SU-DHL-6 (cell line): Measurements from ENCODE around the gene PSIP1.
"Not testable (repeated sequence)": the region's sequence is repeated elsewhere in the genome, so short reads cannot be mapped to it uniquely, and the experiment has no call there.

Experiments used
- H2AFZ ChIP-seq: fragments of 200-600 bp; sonication (generic); 2 replicates; pipeline ENCODE4 v1.6.1; 2014; ENCODE audit warnings: low read depth, mild to moderate bottlenecking, moderate library complexity, mixed read lengths, antibody characterized with exemption, low read length; ENCODE audit not compliant: severe bottlenecking
- H3F3A ChIP-seq: fragments of 200-600 bp; shearing (Covaris generic); 2 replicates; pipeline ENCODE4 v1.6.0; 2016; ENCODE audit warnings: antibody characterized with exemption, mild to moderate bottlenecking; ENCODE audit not compliant: insufficient read depth
- H3K27ac ChIP-seq: fragments of 200-600 bp; sonication (generic); 2 replicates; pipeline ENCODE4 v1.5.1; 2016; ENCODE audit warnings: low read depth, mild to moderate bottlenecking, low read length, moderate library complexity, mixed read lengths
- H3K27me3 ChIP-seq: fragments of 200-600 bp; sonication (generic), shearing (Covaris generic); 2 replicates; pipeline ENCODE4 v1.6.0; 2014; ENCODE audit warnings: mild to moderate bottlenecking, low read length
- H3K36me3 ChIP-seq: fragments of 200-600 bp; sonication (generic); 2 replicates; pipeline ENCODE4 v1.6.1; 2014; ENCODE audit warnings: mild to moderate bottlenecking, low read length, mixed read lengths
- H3K4me2 ChIP-seq: fragments of 300-600, 200-600 bp; shearing (Covaris generic), sonication (generic); 2 replicates; pipeline ENCODE4 v1.6.0; 2014; ENCODE audit warnings: low read length, low read depth, mild to moderate bottlenecking; ENCODE audit not compliant: poor library complexity, severe bottlenecking
- H3K4me3 ChIP-seq: fragments of 200-600 bp; sonication (generic); 2 replicates; pipeline ENCODE4 v1.5.1; 2014; ENCODE audit warnings: antibody characterized with exemption, low read length, mild to moderate bottlenecking, mixed read lengths; ENCODE audit not compliant: insufficient read depth, poor library complexity, severe bottlenecking
- H3K79me2 ChIP-seq: fragments of 200-600 bp; sonication (generic); 2 replicates; pipeline ENCODE4 v1.6.1; 2014; ENCODE audit warnings: mild to moderate bottlenecking, low read length, moderate library complexity; ENCODE audit not compliant: insufficient read depth
- H3K9ac ChIP-seq: fragments of 200-600 bp; sonication (generic); 2 replicates; pipeline ENCODE4 v1.7.0; 2014; ENCODE audit warnings: mild to moderate bottlenecking, low read length
- H3K9me2 ChIP-seq: fragments of 200-600 bp; sonication (generic); replicated peaks from 2 replicates; pipeline ENCODE4 v1.6.1; 2014; ENCODE audit warnings: low read length; ENCODE audit not compliant: insufficient read depth
- H3K9me3 ChIP-seq: fragments of 200-600 bp; sonication (generic); 2 replicates; pipeline ENCODE4 v1.6.1; 2014; ENCODE audit warnings: low read length, mixed read lengths; ENCODE audit not compliant: insufficient read depth
- H4K20me1 ChIP-seq: fragments of 200-600 bp; sonication (generic); 2 replicates; pipeline ENCODE4 v1.6.1; 2014; ENCODE audit warnings: low read depth, mild to moderate bottlenecking, antibody characterized with exemption, low read length, moderate library complexity, mixed read lengths
- EZH2phosphoT487 ChIP-seq: fragments of 200-600 bp; sonication (generic), shearing (Covaris generic); conservative IDR thresholded peaks from 2 replicates; pipeline ENCODE4 v1.6.1; 2018; ENCODE audit warnings: mild to moderate bottlenecking, antibody characterized with exemption, low read length, moderate library complexity, mixed read lengths
- TF ChIP-seq, protein P1 (sequence below): fragments of 200-600 bp; sonication (generic); IDR thresholded peaks from one replicate; pipeline ENCODE4 v1.5.1; 2017; ENCODE audit warnings: antibody characterized with exemption, mild to moderate bottlenecking, low read length, moderate library complexity; ENCODE audit not compliant: insufficient read depth, poor library complexity, severe bottlenecking

PSIP1 gene

DNA sequence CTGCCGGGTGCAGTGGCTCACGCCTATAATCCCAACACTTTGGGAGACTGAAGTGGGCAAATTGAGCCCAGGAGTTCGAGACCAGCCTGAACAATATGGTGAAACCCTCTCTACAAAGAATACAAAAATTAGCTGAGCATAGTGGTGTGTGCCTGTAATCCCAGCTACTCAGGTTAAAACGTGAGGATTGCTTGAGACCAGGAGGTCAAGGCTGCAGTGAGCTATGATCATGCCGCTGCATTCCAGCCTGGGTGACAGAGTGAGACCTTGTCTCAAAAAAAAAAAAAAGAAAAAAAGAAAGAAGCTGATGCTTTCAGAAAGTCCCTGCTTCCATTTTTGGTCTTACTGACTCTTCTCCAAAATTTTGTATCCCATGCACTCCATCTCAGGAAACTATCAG lies 56.8 kb downstream of the PSIP1 start:
- no peaks in the 10 kb centered on the region for H3K9me3 ChIP-seq
- H2AFZ ChIP-seq, result no peak overlapping the region
- peaks cover 46% of the 10 kb centered on the region for H3K36me3 ChIP-seq
- H3K79me2 ChIP-seq, result no peaks in the 10 kb centered on the region
- no peak overlapping the region for H3K4me3 ChIP-seq
- H3K9ac ChIP-seq, result no peak overlapping the region
- no peak overlapping the region for H3K4me2 ChIP-seq
- H3F3A ChIP-seq, result peaks cover 22% of the 10 kb centered on the region; the same call in 1 of the 2 replicates
- TF ChIP-seq, protein P1, sequence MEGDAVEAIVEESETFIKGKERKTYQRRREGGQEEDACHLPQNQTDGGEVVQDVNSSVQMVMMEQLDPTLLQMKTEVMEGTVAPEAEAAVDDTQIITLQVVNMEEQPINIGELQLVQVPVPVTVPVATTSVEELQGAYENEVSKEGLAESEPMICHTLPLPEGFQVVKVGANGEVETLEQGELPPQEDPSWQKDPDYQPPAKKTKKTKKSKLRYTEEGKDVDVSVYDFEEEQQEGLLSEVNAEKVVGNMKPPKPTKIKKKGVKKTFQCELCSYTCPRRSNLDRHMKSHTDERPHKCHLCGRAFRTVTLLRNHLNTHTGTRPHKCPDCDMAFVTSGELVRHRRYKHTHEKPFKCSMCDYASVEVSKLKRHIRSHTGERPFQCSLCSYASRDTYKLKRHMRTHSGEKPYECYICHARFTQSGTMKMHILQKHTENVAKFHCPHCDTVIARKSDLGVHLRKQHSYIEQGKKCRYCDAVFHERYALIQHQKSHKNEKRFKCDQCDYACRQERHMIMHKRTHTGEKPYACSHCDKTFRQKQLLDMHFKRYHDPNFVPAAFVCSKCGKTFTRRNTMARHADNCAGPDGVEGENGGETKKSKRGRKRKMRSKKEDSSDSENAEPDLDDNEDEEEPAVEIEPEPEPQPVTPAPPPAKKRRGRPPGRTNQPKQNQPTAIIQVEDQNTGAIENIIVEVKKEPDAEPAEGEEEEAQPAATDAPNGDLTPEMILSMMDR, result no peak
- TF ChIP-seq EZH2phosphoT487, result no peak
- no peaks in the 10 kb centered on the region for H4K20me1 ChIP-seq
- H3K9me2 ChIP-seq, result no peaks in the 10 kb centered on the region
- no peaks in the 10 kb centered on the region for H3K27me3 ChIP-seq
- H3K27ac ChIP-seq, result no peak overlapping the region

DNA sequence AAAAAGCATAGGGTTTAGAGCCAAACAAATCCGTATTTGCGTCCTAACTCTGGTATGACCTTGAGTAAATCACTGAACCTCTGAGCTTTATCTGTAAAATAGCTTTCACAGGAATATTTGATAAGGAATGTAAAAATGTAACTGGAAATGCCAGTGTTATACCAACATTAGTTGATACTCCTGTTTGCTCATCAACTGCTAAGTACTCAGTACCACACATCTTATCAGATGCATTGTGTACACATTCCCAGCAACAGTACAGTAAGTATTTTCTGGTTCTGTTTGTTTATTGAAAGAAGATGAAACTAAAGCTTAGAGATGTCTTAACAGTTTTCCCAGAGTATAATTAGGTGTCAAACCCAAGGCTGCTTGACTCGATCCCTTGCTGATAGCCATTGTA lies 66.6 kb downstream of the PSIP1 start:
- H3K27me3 ChIP-seq, result no peaks in the 10 kb centered on the region
- H3K9ac ChIP-seq, result no peak overlapping the region
- peaks cover 39% of the 10 kb centered on the region for H3K36me3 ChIP-seq
- no peak overlapping the region for H2AFZ ChIP-seq
- peaks cover 9% of the 10 kb centered on the region for H3K79me2 ChIP-seq
- no peak overlapping the region for H3K4me3 ChIP-seq
- no peaks in the 10 kb centered on the region for H4K20me1 ChIP-seq
- H3K9me2 ChIP-seq, result no peaks in the 10 kb centered on the region
- H3K9me3 ChIP-seq, result 0 out of 2 replicates have a peak, but pooled peaks cover 4% of the 10 kb centered on the region
- H3K4me2 ChIP-seq, result no peak overlapping the region
- H3F3A ChIP-seq, result no peaks in the 10 kb centered on the region
- TF ChIP-seq EZH2phosphoT487, result no peak
- TF ChIP-seq, protein P1, result no peak
- no peak overlapping the region for H3K27ac ChIP-seq

DNA sequence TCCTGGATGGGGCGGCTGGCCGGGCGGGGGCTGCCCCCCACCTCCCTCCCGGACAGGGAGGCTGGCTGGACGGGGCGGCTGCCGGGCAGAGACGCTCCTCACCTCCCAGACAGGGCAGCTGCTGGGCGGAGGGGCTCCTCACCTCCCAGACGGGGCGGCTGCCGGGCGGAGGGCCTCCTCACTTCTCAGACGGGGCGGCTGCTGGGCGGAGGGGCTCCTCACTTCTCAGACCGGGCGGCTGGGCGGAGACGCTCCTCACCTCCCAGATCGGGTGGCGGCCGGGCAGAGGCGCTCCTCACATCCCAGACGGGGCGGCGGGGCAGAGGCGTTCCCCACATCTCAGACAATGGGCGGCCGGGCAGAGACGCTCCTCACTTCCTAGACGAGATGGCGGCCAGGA lies 68.5 kb downstream of the PSIP1 start:
- peaks cover 41% of the 10 kb centered on the region for H3K36me3 ChIP-seq
- not testable (repeated sequence) for H4K20me1 ChIP-seq, H3K9me3 ChIP-seq, H3K9me2 ChIP-seq, H3K27ac ChIP-seq, H3K27me3 ChIP-seq, H3K4me3 ChIP-seq, H2AFZ ChIP-seq, H3F3A ChIP-seq, H3K4me2 ChIP-seq, H3K9ac ChIP-seq
- peaks cover 27% of the 10 kb centered on the region for H3K79me2 ChIP-seq

DNA sequence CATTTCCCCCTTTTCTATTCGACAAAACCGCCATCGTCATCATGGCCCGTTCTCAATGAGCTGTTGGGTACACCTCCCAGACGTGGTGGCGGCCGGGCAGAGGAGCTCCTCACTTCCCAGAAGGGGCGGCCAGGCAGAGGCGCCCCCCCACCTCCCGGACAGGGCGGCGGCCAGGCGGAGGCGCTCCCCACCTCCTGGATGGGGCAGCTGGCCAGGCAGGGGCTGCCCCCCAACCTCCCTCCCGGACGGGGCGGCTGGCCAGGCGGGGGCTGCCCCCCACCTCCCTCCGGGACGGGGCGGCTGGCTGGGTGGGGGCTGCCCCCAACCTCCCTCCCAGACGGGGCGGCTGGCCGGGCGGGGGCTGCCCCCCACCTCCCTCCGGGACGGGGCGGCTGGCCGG lies 68.9 kb downstream of the PSIP1 start:
- H3K4me2 ChIP-seq, H3K9me2 ChIP-seq, H3K9ac ChIP-seq, H3K9me3 ChIP-seq, H3F3A ChIP-seq, H3K27me3 ChIP-seq, H2AFZ ChIP-seq, H3K27ac ChIP-seq, H4K20me1 ChIP-seq, H3K4me3 ChIP-seq: not testable (repeated sequence)
- Histone ChIP-seq H3K79me2 (peaks cover 27% of the 10 kb centered on the region), H3K36me3 (peaks cover 37% of the 10 kb centered on the region)
